IMR-90 (cell line): ENCODE data around the gene STAT1. TPM values are rescaled to one million over a fixed set of nuclear protein-coding genes. Genes with fewer than 3 reads are reported as not detected.

Source experiments
- ATAC-seq: fragments of 200-7000 bp; cut with Tn5 transposase; 2 replicates; pipeline ENCODE4 v1.9.1; 2020; ENCODE audit warnings: low read depth, mild to moderate bottlenecking, moderate library complexity
- BruUV-seq: library from RNA; stranded (reverse); fragments of 400-500 nt; replicated peaks from 2 replicates; lab custom pipeline; 2021; lab: Mats Ljungman, UMichigan
- CTCF ChIA-PET: fragments of 300-600 bp; formaldehyde crosslinking; extraction: SDS; loops from one replicate; lab custom pipeline; 2021; ENCODE audit warnings: antibody characterized with exemption; lab: Yijun Ruan, JAX
- POLR2A ChIA-PET: fragments of 300-600 bp; sonication (Branson Sonifier 250); formaldehyde crosslinking; loops from one replicate; lab custom pipeline; 2022; ENCODE audit warnings: antibody characterized with exemption; ENCODE audit not compliant: unreplicated experiment; lab: Charles Lee
- DNase-seq: peaks from one replicate; pipeline ENCODE4 v3.0.0; 2013
- H2AFZ ChIP-seq: replicated peaks from 2 replicates; pipeline ENCODE3; 2013; ENCODE audit warnings: low read length, mild to moderate bottlenecking; ENCODE audit not compliant: poor library complexity
- H2AK5ac ChIP-seq: 2 replicates; pipeline ENCODE4 v1.6.1; 2013; ENCODE audit warnings: low read depth, low read length, inconsistent platforms
- H2AK9ac ChIP-seq: replicated peaks from 2 replicates; pipeline ENCODE3; 2013; ENCODE audit warnings: mild to moderate bottlenecking, low read depth, low read length, moderate library complexity; ENCODE audit not compliant: poor library complexity
- H2BK120ac ChIP-seq: 2 replicates; pipeline ENCODE4 v1.6.1; 2013; ENCODE audit warnings: low read depth, low read length, inconsistent platforms
- H2BK15ac ChIP-seq: 3 replicates; pipeline ENCODE4 v1.6.1; 2013; ENCODE audit warnings: low read depth, low read length, inconsistent platforms
- H2BK20ac ChIP-seq: 2 replicates; pipeline ENCODE4 v1.6.1; 2013; ENCODE audit warnings: low read depth, mild to moderate bottlenecking, inconsistent platforms, low read length, moderate library complexity
- H2BK5ac ChIP-seq: 2 replicates; pipeline ENCODE4 v1.6.1; 2013; ENCODE audit warnings: mild to moderate bottlenecking, low read depth, low read length, inconsistent platforms; ENCODE audit not compliant: poor library complexity, severe bottlenecking
- H3K14ac ChIP-seq: replicated peaks from 2 replicates; pipeline ENCODE4 v1.6.1; 2013; ENCODE audit warnings: low read depth, low read length, inconsistent platforms
- H3K18ac ChIP-seq: 2 replicates; pipeline ENCODE4 v1.6.1; 2013; ENCODE audit warnings: low read depth, low read length, control low read depth
- H3K23ac ChIP-seq: 2 replicates; pipeline ENCODE4 v1.6.1; 2013; ENCODE audit warnings: low read depth, low read length, inconsistent platforms
- H3K27ac ChIP-seq: 2 replicates; pipeline ENCODE4 v1.5.1; 2013; ENCODE audit warnings: mild to moderate bottlenecking, control low read depth, low read length; ENCODE audit not compliant: insufficient read depth
- H3K27me3 ChIP-seq: 2 replicates; pipeline ENCODE4 v1.6.1; 2013; ENCODE audit warnings: low read length; ENCODE audit not compliant: control insufficient read depth, insufficient read depth
- H3K36me3 ChIP-seq: 2 replicates; pipeline ENCODE4 v1.6.1; 2013; ENCODE audit warnings: low read length, mixed read lengths; ENCODE audit not compliant: control insufficient read depth, insufficient read depth
- H3K4ac ChIP-seq: 2 replicates; pipeline ENCODE4 v1.6.1; 2013; ENCODE audit warnings: low read depth, low read length, inconsistent platforms
- H3K4me1 ChIP-seq: 2 replicates; pipeline ENCODE4 v1.6.1; 2013; ENCODE audit warnings: low read length, mixed read lengths; ENCODE audit not compliant: control insufficient read depth, insufficient read depth
- H3K4me2 ChIP-seq: 2 replicates; pipeline ENCODE4 v1.6.1; 2013; ENCODE audit warnings: low read depth, mild to moderate bottlenecking, control low read depth, low read length, moderate library complexity
- H3K4me3 ChIP-seq: 2 replicates; pipeline ENCODE4 v1.5.1; 2013; ENCODE audit warnings: low read depth, mild to moderate bottlenecking, control low read depth, low read length, moderate library complexity; ENCODE audit not compliant: insufficient read depth
- H3K56ac ChIP-seq: 2 replicates; pipeline ENCODE4 v1.6.1; 2013; ENCODE audit warnings: low read length, inconsistent platforms; ENCODE audit not compliant: insufficient read depth; ENCODE audit errors: extremely low read depth
- H3K79me1 ChIP-seq, 2 experiments: 2 replicates each; pipeline ENCODE4 v1.6.1; 2013; ENCODE audit warnings: low read length in 2 of 2, inconsistent platforms in 1 of 2, low read depth in 1 of 2
- H3K9ac ChIP-seq: 2 replicates; pipeline ENCODE4 v1.6.1; 2013; ENCODE audit warnings: low read depth, low read length, control low read depth
- H3K9me1 ChIP-seq: 2 replicates; pipeline ENCODE4 v1.6.1; 2013; ENCODE audit warnings: low read length, inconsistent platforms; ENCODE audit not compliant: insufficient read depth
- H3K9me3 ChIP-seq: 2 replicates; pipeline ENCODE4 v1.6.1; 2013; ENCODE audit warnings: low read length; ENCODE audit not compliant: control insufficient read depth, insufficient read depth
- H4K20me1 ChIP-seq: 2 replicates; pipeline ENCODE4 v1.6.1; 2013; ENCODE audit warnings: low read length, inconsistent platforms; ENCODE audit not compliant: insufficient read depth
- H4K5ac ChIP-seq: 2 replicates; pipeline ENCODE4 v1.6.1; 2013; ENCODE audit warnings: mild to moderate bottlenecking, low read depth, low read length, control low read depth
- H4K8ac ChIP-seq, 2 experiments: 2 replicates each; pipeline ENCODE4 v1.6.1; 2013; ENCODE audit warnings: low read depth in 2 of 2, low read length in 2 of 2, control low read depth in 1 of 2, inconsistent platforms in 1 of 2
- H4K91ac ChIP-seq: 2 replicates; pipeline ENCODE4 v1.6.1; 2013; ENCODE audit warnings: low read depth, low read length, inconsistent platforms; ENCODE audit not compliant: insufficient read depth
- CEBPB ChIP-seq: IDR thresholded peaks from 2 replicates; pipeline ENCODE4 v1.6.1; 2012; ENCODE audit warnings: low read depth, low read length, improper control_type of control experiment
- CTCF ChIP-seq: conservative IDR thresholded peaks from 2 replicates; pipeline ENCODE4 v1.5.1; 2012; ENCODE audit warnings: mild to moderate bottlenecking, low read depth, low read length, improper control_type of control experiment
- FOS ChIP-seq: fragments of 150-350 bp; IDR thresholded peaks from 2 replicates; pipeline ENCODE4 v1.6.1; 2016; ENCODE audit warnings: low read depth, low read length
- MAFK ChIP-seq: IDR thresholded peaks from 2 replicates; pipeline ENCODE4 v1.6.1; 2012; ENCODE audit warnings: low read depth, low read length, improper control_type of control experiment
- NFE2L2 ChIP-seq: fragments of 150-350 bp; IDR thresholded peaks from 2 replicates; pipeline ENCODE4 v1.6.1; 2016; ENCODE audit warnings: low read depth, mild to moderate bottlenecking, low read length
- POLR2A ChIP-seq: IDR thresholded peaks from 2 replicates; pipeline ENCODE4 v1.6.1; 2012; ENCODE audit warnings: mild to moderate bottlenecking, low read depth, low read length
- SMC3 ChIP-seq: fragments of 150-350 bp; IDR thresholded peaks from 2 replicates; pipeline ENCODE4 v1.6.1; 2016; ENCODE audit warnings: low read depth, mild to moderate bottlenecking, antibody characterized with exemption, low read length, moderate library complexity
- WGBS, 2 experiments: methylation state at CpG; one replicate each; pipeline versions ENCODE4 v1.1.5 to v1.1.7; 2013; ENCODE audit warnings: missing lambda C conversion rate in 2 of 2; ENCODE audit not compliant: insufficient read length in 1 of 2; ENCODE audit errors: extremely low coverage in 2 of 2; 5-methylcytosine and 5-hydroxymethylcytosine counted together
- dilution Hi-C: fragments of 300-500 bp; cut with HindIII; formaldehyde crosslinking; loops from one replicate; pipeline ENCODE4 v1.14.3; 2018; ENCODE audit warnings: low sequenced_read_pairs; ENCODE audit not compliant: unreplicated experiment
- in situ Hi-C: fragments of 300-500 bp; cut with MboI; formaldehyde crosslinking; loops from 3 replicates; pipeline ENCODE4 v1.14.3; 2019; ENCODE audit warnings: low sequenced_read_pairs, inconsistent platforms, mixed read lengths
- intact Hi-C: fragments of 100-400 bp; cut with micrococcal nuclease; formaldehyde crosslinking; loops from 2 replicates; pipeline ENCODE4 v1.10.0; 2022
- polyA plus RNA-seq, 3 experiments: library from polyadenylated mRNA; depleted of rRNA; stranded (reverse); fragments of >200 nt; gene quantifications; 2 replicates each; pipeline ENCODE4 v1.2.3, GENCODE V29; 2012; ENCODE audit warnings: low replicate concordance in 1 of 3
- total RNA-seq: library from RNA; depleted of rRNA; stranded (reverse); fragments of >200 nt; gene quantifications from 2 replicates; pipeline ENCODE4 v1.2.3, GENCODE V29; 2012

STAT1 gene
- total and polyA plus RNA-seq, 2 of the 4 experiments (the other 2 are of a cell fraction) = 43.2 to 67.9 TPM

- in situ Hi-C loops = no loop called here
- H2AK5ac ChIP-seq = no peak overlapping the region
- H4K91ac ChIP-seq = no peak overlapping the region
- no peak overlapping the region for H2BK5ac ChIP-seq
- dilution Hi-C loops = no loop called here
- H3K56ac ChIP-seq = no peak overlapping the region
- no peaks in the 10 kb centered on the region for H3K9me3 ChIP-seq
- no peaks in the 10 kb centered on the region for H3K27me3 ChIP-seq
- no peaks in the 10 kb centered on the region for H3K4me1 ChIP-seq
- intact Hi-C loops = loop anchor here (5.0 kb wide), 1 partner anchor 34 kb away; no protein-coding TSS in a partner anchor
- no peak overlapping the region for H2AK9ac ChIP-seq
- no peak overlapping the region for H4K5ac ChIP-seq
- peaks cover 58% of the 10 kb centered on the region for H3K36me3 ChIP-seq
- H3K18ac ChIP-seq = no peak overlapping the region
- H2BK15ac ChIP-seq = no peak overlapping the region
- no peak overlapping the region for H3K4me3 ChIP-seq
- H4K20me1 ChIP-seq = no peaks in the 10 kb centered on the region
- H3K23ac ChIP-seq = no peak overlapping the region
- DNase-seq (no peak), ATAC-seq (no peak)
- BruUV-seq = no TSS peak
- TF ChIP-seq MAFK = no peak
- no peak for TF ChIP-seq SMC3
- no peak for TF ChIP-seq POLR2A
- TF ChIP-seq NFE2L2 = no peak
- TF ChIP-seq CEBPB = no peak
- TF ChIP-seq FOS = no peak
- TF ChIP-seq CTCF = no peak
- H2BK20ac ChIP-seq = no peak overlapping the region
- no peak overlapping the region for H3K4ac ChIP-seq
- no peak overlapping the region for H4K8ac ChIP-seq
- H3K4me2 ChIP-seq = no peak overlapping the region
- peaks cover 0 to 35% of the 10 kb centered on the region in 2 experiments for H3K79me1 ChIP-seq
- H3K14ac ChIP-seq = no peak overlapping the region
- no CpG with 5 or more reads among the region's 3 CpGs for WGBS, 2 experiments
- no peak overlapping the region for H3K27ac ChIP-seq
- H3K9me1 ChIP-seq = peaks cover 7% of the 10 kb centered on the region; the same call in 1 of the 2 replicates
- H2AFZ ChIP-seq = no peak overlapping the region
- no peak overlapping the region for H2BK120ac ChIP-seq
- H3K9ac ChIP-seq = no peak overlapping the region
- POLR2A ChIA-PET = no interaction called here
- CTCF ChIA-PET = interaction anchor here (0.6 kb wide), 1 partner anchor 10 kb away, joined by 3 read pairs; no protein-coding TSS in a partner anchor
Observed at GRCh38 chr2:191001624-191002023, 12.3 kb downstream of the STAT1 start.
